ENCODE data around the gene NR2F1.

GRCh38 chr5:93594591-93595419 lies 11.8 kb downstream of the NR2F1 start:
- TF ChIP-seq POLR2AphosphoS5 (IDR thresholded peaks at IDR 0.05) (no peak), CTCF (IDR thresholded peaks at IDR 0.05; ENCODE audit: poor library complexity, severe bottlenecking) (no peak), RAD21 (conservative IDR thresholded peaks at IDR 0.05) (no peak), EZH2 (IDR thresholded peaks at IDR 0.05; ENCODE audit: borderline replicate concordance, insufficient read depth, low read length, poor library complexity, severe bottlenecking) (no peak), REST (IDR thresholded peaks at IDR 0.05; ENCODE audit: borderline replicate concordance) (no peak), TAF1 (IDR thresholded peaks at IDR 0.05; ENCODE audit: low read depth) (no peak)
